ENCODE measurements around the gene HACL1. TPM values are rescaled to one million over a fixed set of nuclear protein-coding genes. Genes with fewer than 3 reads are reported as not detected.

HACL1 gene
- total and polyA plus RNA-seq, 2 donors (not counting 1 experiment from before 2014, with no cell fraction given): 20.8 to 38.7 TPM

GRCh38 chr3:15551902-15552301, 49.5 kb downstream of the HACL1 start:
- H3K4me1 ChIP-seq (ENCODE audit: control insufficient read depth in 2 of 2, insufficient read depth in 2 of 2, low read length in 2 of 2): peaks cover 13 to 20% of the 10 kb centered on the region in 2 donors
- peaks cover 0 to 5% (median 0%) of the 10 kb centered on the region in 3 donors for H3K9me3 ChIP-seq (ENCODE audit: control extremely low read depth in 1 of 3, control insufficient read depth in 2 of 3, insufficient read depth in 1 of 3, low read length in 2 of 3)
- WGBS (ENCODE audit: insufficient coverage): 100% methylated on average over 1 of the region's 1 CpG
- no peak for DNase-seq
- TF ChIP-seq EZH2 (IDR thresholded peaks at IDR 0.05; ENCODE audit: borderline replicate concordance, insufficient read depth, low read depth, low read length, poor library complexity, severe bottlenecking): no peak
- no peak for TF ChIP-seq CTCF (IDR thresholded peaks at IDR 0.05)
- POLR2A ChIA-PET: no interaction called here
- CTCF ChIA-PET: no interaction called here
- H3K27me3 ChIP-seq (replicated peaks in 1 of 4; ENCODE audit: control extremely low read depth in 1 of 4, control insufficient read depth in 3 of 4, insufficient read depth in 4 of 4, low read length in 3 of 4): no peaks in the 10 kb centered on the region
- intact Hi-C loops (cut with micrococcal nuclease): no loop called here
- H3K27ac ChIP-seq (ENCODE audit: low read length in 2 of 2): no peak overlapping the region
- no peaks in the 10 kb centered on the region for H3K27me3 Mint-ChIP-seq
- H2AFZ ChIP-seq (ENCODE audit: insufficient read depth, low read depth, low read length, poor library complexity, severe bottlenecking): no peak overlapping the region
- H3K4me2 ChIP-seq (replicated peaks; ENCODE audit: low read depth, low read length, poor library complexity, severe bottlenecking): no peak overlapping the region
- peaks cover 18% of the 10 kb centered on the region for H3K4me1 Mint-ChIP-seq
- H3K9ac ChIP-seq (ENCODE audit: low read length): no peak overlapping the region
- no peak for ATAC-seq (ENCODE audit: low read depth)
- H3K36me3 ChIP-seq (replicated peaks in 1 of 2; ENCODE audit: control extremely low read depth in 1 of 2, control insufficient read depth in 1 of 2, extremely low read depth in 1 of 2, insufficient read depth in 2 of 2, low read length in 1 of 2): no peaks in the 10 kb centered on the region
- H3K79me2 ChIP-seq (ENCODE audit: control insufficient read depth, insufficient read depth, low read length): no peaks in the 10 kb centered on the region
- H4K20me1 ChIP-seq (ENCODE audit: control insufficient read depth, insufficient read depth, low read length, poor library complexity, severe bottlenecking): no peaks in the 10 kb centered on the region
- H3K4me3 Mint-ChIP-seq: no peak overlapping the region
- no peak overlapping the region for H3K4me3 ChIP-seq (ENCODE audit: control extremely low read depth in 1 of 5, extremely low read depth in 1 of 5, insufficient read depth in 1 of 5, low read depth in 2 of 5, low read length in 4 of 5)
- peaks cover 3% of the 10 kb centered on the region for H3K9me3 Mint-ChIP-seq (ENCODE audit: insufficient read depth)
- H3K27ac Mint-ChIP-seq: no peak overlapping the region

- no peaks in the 10 kb centered on the region for H3K27me3 ChIP-seq (replicated peaks in 1 of 4; ENCODE audit: control extremely low read depth in 1 of 4, control insufficient read depth in 3 of 4, insufficient read depth in 4 of 4, low read length in 3 of 4)
- H3K4me2 ChIP-seq (replicated peaks; ENCODE audit: low read depth, low read length, poor library complexity, severe bottlenecking): no peak overlapping the region
- intact Hi-C loops (cut with micrococcal nuclease): loop anchor here (10.0 kb wide), 1 partner anchor 105 kb away; no protein-coding TSS in a partner anchor
- no peaks in the 10 kb centered on the region for H3K27me3 Mint-ChIP-seq
- CTCF ChIA-PET: no interaction called here
- H3K4me1 Mint-ChIP-seq: peaks cover under 1% of the 10 kb centered on the region
- H3K9me3 ChIP-seq (ENCODE audit: control extremely low read depth in 1 of 3, control insufficient read depth in 2 of 3, insufficient read depth in 1 of 3, low read length in 2 of 3): peaks cover 0 to 5% (median 0%) of the 10 kb centered on the region in 3 donors
- peaks cover 10% of the 10 kb centered on the region for H3K9me3 Mint-ChIP-seq (ENCODE audit: insufficient read depth)
- H3K4me1 ChIP-seq (ENCODE audit: control insufficient read depth in 2 of 2, insufficient read depth in 2 of 2, low read length in 2 of 2): peaks cover 0 to 1% of the 10 kb centered on the region in 2 donors
- no peak overlapping the region for H3K4me3 Mint-ChIP-seq
- H2AFZ ChIP-seq (ENCODE audit: insufficient read depth, low read depth, low read length, poor library complexity, severe bottlenecking): no peak overlapping the region
- no peak overlapping the region for H3K4me3 ChIP-seq (ENCODE audit: control extremely low read depth in 1 of 5, extremely low read depth in 1 of 5, insufficient read depth in 1 of 5, low read depth in 2 of 5, low read length in 4 of 5)
- H3K27ac ChIP-seq (ENCODE audit: low read length in 2 of 2): no peak overlapping the region
- TF ChIP-seq EZH2 (IDR thresholded peaks at IDR 0.05; ENCODE audit: borderline replicate concordance, insufficient read depth, low read depth, low read length, poor library complexity, severe bottlenecking) (no peak), CTCF (IDR thresholded peaks at IDR 0.05) (no peak)
- H4K20me1 ChIP-seq (ENCODE audit: control insufficient read depth, insufficient read depth, low read length, poor library complexity, severe bottlenecking): no peaks in the 10 kb centered on the region
- no peak overlapping the region for H3K9ac ChIP-seq (ENCODE audit: low read length)
- WGBS (ENCODE audit: insufficient coverage): 88% methylated on average over 6 of the region's 6 CpGs
- no peaks in the 10 kb centered on the region for H3K36me3 ChIP-seq (replicated peaks in 1 of 2; ENCODE audit: control extremely low read depth in 1 of 2, control insufficient read depth in 1 of 2, extremely low read depth in 1 of 2, insufficient read depth in 2 of 2, low read length in 1 of 2)
- ATAC-seq (ENCODE audit: low read depth): no peak
- POLR2A ChIA-PET: no interaction called here
- no peak overlapping the region for H3K27ac Mint-ChIP-seq
- no peaks in the 10 kb centered on the region for H3K79me2 ChIP-seq (ENCODE audit: control insufficient read depth, insufficient read depth, low read length)
- DNase-seq: no peak
Measured at GRCh38 chr3:15549846-15550245, 51.5 kb downstream of the HACL1 start.

All from B cell (primary cell).